Suprapubic skin (tissue), 4 donors: ENCODE data around the gene CCDC191. TPM values are rescaled to one million over a fixed set of nuclear protein-coding genes. Genes with fewer than 3 reads are reported as not detected.

Source experiments
- DNase-seq, 2 donors: peaks; one replicate each; pipeline ENCODE4 v3.0.0-alpha.2; 2019; ENCODE audit warnings: low spot score in 2 of 2
- H3K27ac ChIP-seq: fragments of 200-600 bp; sonication (generic); one replicate; pipeline ENCODE4 v1.5.1; 2019
- H3K27me3 ChIP-seq: fragments of 200-600 bp; sonication (generic); one replicate; pipeline ENCODE4 v1.5.1; 2019
- H3K36me3 ChIP-seq: fragments of 200-600 bp; sonication (generic); one replicate; pipeline ENCODE4 v1.5.1; 2019
- H3K4me1 ChIP-seq: fragments of 200-600 bp; sonication (generic); one replicate; pipeline ENCODE4 v1.5.1; 2019
- H3K4me3 ChIP-seq: fragments of 200-600 bp; sonication (generic); one replicate; pipeline ENCODE4 v1.5.1; 2019; ENCODE audit warnings: mild to moderate bottlenecking
- H3K9me3 ChIP-seq: fragments of 200-600 bp; sonication (generic); one replicate; pipeline ENCODE4 v1.5.1; 2019
- EP300 ChIP-seq: sonication (generic); formaldehyde crosslinking; IDR thresholded peaks from one replicate; pipeline ENCODE4 v1.6.1; 2017; ENCODE audit warnings: antibody characterized with exemption
- POLR2A ChIP-seq, 2 donors: fragments of 450-650 bp; IDR thresholded peaks; one replicate each; pipeline ENCODE4 v1.6.1; 2017; ENCODE audit warnings: antibody characterized with exemption in 2 of 2, mild to moderate bottlenecking in 2 of 2, moderate library complexity in 2 of 2
- POLR2AphosphoS5 ChIP-seq, 3 donors: sonication (generic); formaldehyde crosslinking; IDR thresholded peaks; one replicate each; pipeline ENCODE4 v1.6.1; 2017; ENCODE audit warnings: antibody characterized with exemption in 3 of 3
- WGBS: methylation state at CpG from one replicate; pipeline ENCODE4 v1.1.5; 2018; 5-methylcytosine and 5-hydroxymethylcytosine counted together
- total RNA-seq, 4 donors: library from RNA; depleted of rRNA; stranded (reverse); fragments of >200 nt; gene quantifications; one replicate each; pipeline ENCODE4 v1.1.0, GENCODE V29; 2016
- TF ChIP-seq, protein P1 (sequence below), 2 donors: fragments of 200-600 bp in 1 of 2; fragments of 450-650 bp in 1 of 2; sonication (generic) in 1 of 2; IDR thresholded peaks; one replicate each; pipeline ENCODE4 v1.5.1; 2016 to 2019; ENCODE audit warnings: antibody characterized with exemption in 2 of 2, mild to moderate bottlenecking in 1 of 2, moderate library complexity in 1 of 2

Gene CCDC191
- total RNA-seq, 4 donors from 2014 or later, result 2.6 to 10.9 (median 4.8) TPM

DNA sequence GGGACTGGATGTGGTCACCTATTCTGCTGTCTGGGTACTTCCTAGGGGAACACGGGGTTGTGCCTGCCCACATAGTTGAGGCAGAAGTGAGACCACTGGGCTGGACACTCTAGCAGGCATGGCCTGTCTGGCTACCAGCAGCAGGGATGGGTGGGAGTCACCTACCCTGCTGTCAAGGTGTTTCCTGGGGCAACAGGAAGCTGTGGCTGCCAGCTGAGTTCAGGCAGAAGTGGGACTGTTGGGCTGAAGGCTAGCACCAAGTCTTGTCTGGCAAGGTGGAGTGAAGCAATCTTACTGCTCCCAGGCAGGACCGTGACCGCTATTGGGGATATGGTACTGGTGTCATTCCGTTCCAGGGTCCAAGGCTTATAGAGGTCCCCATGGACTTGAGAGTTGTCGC, 128.8 kb downstream of the CCDC191 start:
- no peak overlapping the region for H3K27ac ChIP-seq
- TF ChIP-seq POLR2A (IDR thresholded peaks at IDR 0.05) (no peak), POLR2AphosphoS5 (IDR thresholded peaks at IDR 0.05) (no peak), EP300 (no peak)
- TF ChIP-seq, protein P1, sequence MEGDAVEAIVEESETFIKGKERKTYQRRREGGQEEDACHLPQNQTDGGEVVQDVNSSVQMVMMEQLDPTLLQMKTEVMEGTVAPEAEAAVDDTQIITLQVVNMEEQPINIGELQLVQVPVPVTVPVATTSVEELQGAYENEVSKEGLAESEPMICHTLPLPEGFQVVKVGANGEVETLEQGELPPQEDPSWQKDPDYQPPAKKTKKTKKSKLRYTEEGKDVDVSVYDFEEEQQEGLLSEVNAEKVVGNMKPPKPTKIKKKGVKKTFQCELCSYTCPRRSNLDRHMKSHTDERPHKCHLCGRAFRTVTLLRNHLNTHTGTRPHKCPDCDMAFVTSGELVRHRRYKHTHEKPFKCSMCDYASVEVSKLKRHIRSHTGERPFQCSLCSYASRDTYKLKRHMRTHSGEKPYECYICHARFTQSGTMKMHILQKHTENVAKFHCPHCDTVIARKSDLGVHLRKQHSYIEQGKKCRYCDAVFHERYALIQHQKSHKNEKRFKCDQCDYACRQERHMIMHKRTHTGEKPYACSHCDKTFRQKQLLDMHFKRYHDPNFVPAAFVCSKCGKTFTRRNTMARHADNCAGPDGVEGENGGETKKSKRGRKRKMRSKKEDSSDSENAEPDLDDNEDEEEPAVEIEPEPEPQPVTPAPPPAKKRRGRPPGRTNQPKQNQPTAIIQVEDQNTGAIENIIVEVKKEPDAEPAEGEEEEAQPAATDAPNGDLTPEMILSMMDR (IDR thresholded peaks at IDR 0.05), result no peak

DNA sequence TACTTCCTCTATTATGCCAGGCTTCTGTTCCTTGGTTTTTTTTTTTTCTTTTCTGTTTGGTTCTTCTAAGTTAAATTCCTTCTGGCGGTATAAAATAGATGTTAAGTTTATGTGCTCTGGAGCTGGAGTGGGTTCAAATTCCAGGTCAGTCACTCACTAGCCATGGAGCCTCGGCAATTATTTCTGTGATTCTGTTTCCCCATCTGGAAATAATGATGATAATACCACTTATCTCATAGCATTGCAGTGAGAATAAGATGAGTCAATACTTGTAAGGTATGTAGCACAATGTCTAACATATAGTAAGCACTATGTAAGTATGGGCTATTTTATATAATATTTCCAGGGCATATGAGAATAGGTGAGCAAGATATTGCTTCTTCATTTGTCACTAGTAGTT, 141.7 kb downstream of the CCDC191 start:
- Histone ChIP-seq H3K4me1 (no peaks in the 10 kb centered on the region), H3K27me3 (no peaks in the 10 kb centered on the region), H3K9me3 (no peaks in the 10 kb centered on the region), H3K27ac (no peak overlapping the region), H3K4me3 (no peak overlapping the region), H3K36me3 (no peaks in the 10 kb centered on the region)
- DNase-seq, result no peak
- WGBS, result 63% methylated on average over 2 of the region's 2 CpGs
- no peak for TF ChIP-seq POLR2A (IDR thresholded peaks at IDR 0.05)
- TF ChIP-seq POLR2AphosphoS5 (IDR thresholded peaks at IDR 0.05), result no peak
- TF ChIP-seq, protein P1 (IDR thresholded peaks at IDR 0.05), result no peak
- TF ChIP-seq EP300, result no peak

More for the DNA sequence above, 128.8 kb downstream of the CCDC191 start:
- WGBS, result 100% methylated on average over 1 of the region's 5 CpGs
- H3K4me3 ChIP-seq, result no peak overlapping the region
- DNase-seq, result no peak
- peaks cover 10% of the 10 kb centered on the region for H3K9me3 ChIP-seq
- H3K36me3 ChIP-seq, result no peaks in the 10 kb centered on the region
- H3K4me1 ChIP-seq, result no peaks in the 10 kb centered on the region
- no peaks in the 10 kb centered on the region for H3K27me3 ChIP-seq

Other genes starting within 250 kb of the CCDC191 start
- gene GRAMD1C, start 217.7 kb downstream of the CCDC191 start, total RNA-seq, result 10 to 100 TPM; 16.5 to 70.9 (median 25.5) TPM
- gene ZDHHC23, start 108.5 kb downstream of the CCDC191 start, total RNA-seq, result 10 to 100 TPM in 3 of 4 donors, 1 to 10 TPM in 1; 10.0 to 21.2 (median 13.0) TPM
- gene QTRT2, start 211 bp upstream of the CCDC191 start, total RNA-seq, result 10 to 100 TPM; 16.4 to 19.7 (median 18.9) TPM
- gene DRD3, start 122.5 kb upstream of the CCDC191 start, total RNA-seq, result not detected
- gene ZNF80, start 181.1 kb upstream of the CCDC191 start, total RNA-seq, result not detected
- gene TIGIT, start 237.5 kb upstream of the CCDC191 start, total RNA-seq, result under 1 TPM in 1 of 4 donors, not detected in 3; 0.30 TPM